GM18502 (cell line): ENCODE data around the gene ACSBG1.
A peak's percentile ranks its signal among the peaks of the same experiment; 100 is the strongest.
"Not testable (repeated sequence)": the region's sequence is repeated elsewhere in the genome, so short reads cannot be mapped to it uniquely, and the experiment has no call there.

Source experiments
- ATAC-seq: cut with Tn5 transposase; IDR thresholded peaks from one replicate; pipeline ENCODE4 v1.9.1; 2021; ENCODE audit warnings: mild to moderate bottlenecking; ENCODE audit not compliant: unreplicated experiment, poor library complexity

ACSBG1 gene

DNA sequence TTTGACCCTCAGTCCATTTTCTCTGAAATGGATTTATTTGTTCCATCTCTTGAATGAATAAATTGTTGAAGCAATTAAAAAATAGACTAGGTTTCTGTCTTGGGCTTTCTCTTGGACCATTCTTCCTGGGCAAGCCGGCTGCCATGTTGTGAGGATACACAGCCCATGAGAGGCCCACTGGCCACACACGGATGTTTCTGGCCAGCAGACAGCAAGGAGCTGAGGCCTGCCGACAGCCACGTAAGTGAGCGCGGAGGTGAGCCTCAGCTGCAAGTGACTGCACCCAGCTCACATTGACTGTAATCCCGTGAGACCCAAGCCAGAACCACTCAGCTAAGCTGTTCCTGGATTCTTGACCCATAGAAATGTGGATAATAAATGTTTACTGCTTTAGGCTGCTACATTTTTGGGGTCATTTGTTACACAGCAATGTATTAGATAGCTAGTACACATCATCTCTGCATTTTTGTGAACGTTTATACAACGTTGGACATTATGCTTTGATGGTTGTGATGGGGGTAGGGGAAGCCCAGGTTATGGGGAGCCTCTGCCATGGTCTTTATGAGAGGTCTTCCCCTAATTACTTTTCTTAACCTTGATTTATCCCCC, 62.4 kb downstream of the ACSBG1 start:
- ATAC-seq = no peak

- peak; percentile 62 for ATAC-seq
Observed at GRCh38 chr15:78170848-78171773, 63.3 kb downstream of the ACSBG1 start.

DNA sequence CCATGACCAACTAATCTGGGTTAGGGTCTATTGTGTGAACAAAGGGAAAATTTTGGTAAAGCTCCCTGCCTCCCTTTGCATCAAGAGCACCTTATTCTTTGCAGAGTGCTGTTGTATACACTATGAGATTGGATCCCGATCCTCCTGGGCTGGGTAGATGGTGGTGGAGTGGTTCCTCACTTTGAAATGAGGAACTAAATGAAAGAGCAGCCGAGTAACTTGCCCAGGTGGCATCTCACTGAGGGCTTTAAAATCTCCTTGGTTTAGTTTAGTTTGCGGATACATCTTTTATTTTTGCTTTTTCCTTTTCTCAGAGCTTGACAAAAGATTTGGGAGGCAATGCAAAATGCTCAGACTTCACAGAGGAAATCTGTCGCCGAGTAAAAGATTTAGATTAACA, 65.8 kb downstream of the ACSBG1 start:
- no peak for ATAC-seq

GRCh38 chr15:78167227-78167888, 67.0 kb downstream of the ACSBG1 start:
- ATAC-seq = peak; percentile 72

- no peak for ATAC-seq
Observed at GRCh38 chr15:78164010-78164409, 70.4 kb downstream of the ACSBG1 start.

GRCh38 chr15:78162038-78162437, 72.3 kb downstream of the ACSBG1 start:
- no peak for ATAC-seq

DNA sequence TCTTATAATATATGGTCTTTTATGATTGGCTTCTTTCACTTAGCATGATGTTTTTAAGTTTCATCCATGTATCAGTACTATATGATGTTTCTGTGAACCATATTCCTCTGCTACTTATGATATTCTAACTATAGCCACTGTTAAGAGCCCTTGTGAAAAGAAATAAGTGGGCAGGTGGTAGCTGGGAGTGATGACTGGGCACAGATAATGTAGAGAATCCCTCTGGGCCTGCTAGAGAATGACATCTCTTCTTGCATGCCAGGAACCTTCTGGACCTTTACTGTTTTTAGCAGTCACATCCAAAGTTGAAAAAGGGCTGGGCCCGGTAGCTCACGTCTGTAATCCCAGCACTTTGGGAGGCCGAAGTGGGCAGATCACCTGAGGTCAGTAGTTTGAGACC, 75.0 kb downstream of the ACSBG1 start:
- ATAC-seq = no peak

- ATAC-seq = no peak
Observed at GRCh38 chr15:78157203-78157602, 77.2 kb downstream of the ACSBG1 start.

DNA sequence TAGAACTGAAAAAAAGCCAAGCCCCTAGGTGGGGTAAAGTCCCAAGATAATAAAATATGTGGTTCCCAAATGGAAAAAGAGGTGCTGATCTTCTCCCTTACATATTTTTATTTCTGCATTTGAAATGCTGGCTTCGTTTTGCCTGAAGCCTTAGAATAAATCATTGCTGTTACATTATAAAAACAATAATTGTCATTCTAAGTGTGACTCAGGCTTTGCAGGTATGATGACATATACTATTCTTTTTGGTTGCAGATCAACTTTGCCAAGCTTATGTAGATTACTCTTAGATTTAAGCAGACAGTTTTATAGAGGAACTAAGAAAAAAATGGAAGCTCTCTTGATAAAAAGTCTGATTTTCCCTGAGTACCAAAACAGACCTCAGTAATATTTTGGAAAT, 77.7 kb downstream of the ACSBG1 start:
- ATAC-seq = no peak

GRCh38 chr15:78155355-78155939, 78.9 kb downstream of the ACSBG1 start:
- ATAC-seq = no peak

- no peak for ATAC-seq
Observed at GRCh38 chr15:78154955-78155354, 79.4 kb downstream of the ACSBG1 start.

- ATAC-seq = not testable (repeated sequence)
Observed at GRCh38 chr15:78151075-78151474, 83.3 kb downstream of the ACSBG1 start.

DNA sequence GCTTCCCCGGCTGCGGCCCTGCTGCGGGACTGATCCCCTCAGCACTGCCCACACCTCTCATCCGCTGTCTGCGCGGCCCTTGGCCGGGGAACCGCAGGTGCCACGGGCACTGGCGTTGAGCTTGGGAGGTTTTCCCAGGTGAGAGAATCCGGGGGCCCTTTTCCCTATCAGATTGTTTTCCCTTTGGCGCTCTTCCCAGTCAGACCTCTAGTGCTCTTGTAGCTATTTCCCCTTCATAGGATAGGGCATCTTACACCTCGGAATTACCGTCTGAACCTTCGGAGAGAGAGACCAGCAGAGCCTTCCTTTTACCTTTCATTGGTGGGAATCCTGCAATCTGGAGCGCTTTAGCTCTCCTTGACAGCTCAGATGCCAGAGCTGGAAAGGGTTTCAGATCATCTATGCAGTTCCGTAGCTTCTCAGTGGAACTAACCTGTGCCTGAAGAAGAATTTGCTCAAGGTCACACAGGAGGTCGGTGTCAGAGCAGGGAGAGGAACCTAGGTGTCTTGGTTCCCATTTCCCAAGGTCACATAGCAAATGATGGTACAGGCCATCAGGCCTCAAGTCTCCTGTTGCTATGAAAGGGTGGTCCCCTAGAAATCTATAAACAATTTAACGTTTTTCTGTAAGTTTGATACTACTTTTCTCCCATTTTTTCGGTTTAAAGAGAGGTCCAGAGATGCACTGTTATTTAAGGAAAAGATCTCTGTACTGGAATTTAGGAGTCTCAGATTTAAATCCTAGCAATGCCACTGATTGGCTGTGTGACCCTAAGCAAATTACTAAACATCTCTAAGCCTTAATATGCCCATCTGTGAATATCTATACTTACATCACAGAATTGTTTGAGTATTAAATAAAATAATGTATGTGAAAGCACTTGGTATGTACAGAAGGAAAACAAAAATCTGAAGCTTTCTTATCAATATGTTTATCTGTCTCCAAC, 84.3 kb downstream of the ACSBG1 start:
- ATAC-seq = no peak

DNA sequence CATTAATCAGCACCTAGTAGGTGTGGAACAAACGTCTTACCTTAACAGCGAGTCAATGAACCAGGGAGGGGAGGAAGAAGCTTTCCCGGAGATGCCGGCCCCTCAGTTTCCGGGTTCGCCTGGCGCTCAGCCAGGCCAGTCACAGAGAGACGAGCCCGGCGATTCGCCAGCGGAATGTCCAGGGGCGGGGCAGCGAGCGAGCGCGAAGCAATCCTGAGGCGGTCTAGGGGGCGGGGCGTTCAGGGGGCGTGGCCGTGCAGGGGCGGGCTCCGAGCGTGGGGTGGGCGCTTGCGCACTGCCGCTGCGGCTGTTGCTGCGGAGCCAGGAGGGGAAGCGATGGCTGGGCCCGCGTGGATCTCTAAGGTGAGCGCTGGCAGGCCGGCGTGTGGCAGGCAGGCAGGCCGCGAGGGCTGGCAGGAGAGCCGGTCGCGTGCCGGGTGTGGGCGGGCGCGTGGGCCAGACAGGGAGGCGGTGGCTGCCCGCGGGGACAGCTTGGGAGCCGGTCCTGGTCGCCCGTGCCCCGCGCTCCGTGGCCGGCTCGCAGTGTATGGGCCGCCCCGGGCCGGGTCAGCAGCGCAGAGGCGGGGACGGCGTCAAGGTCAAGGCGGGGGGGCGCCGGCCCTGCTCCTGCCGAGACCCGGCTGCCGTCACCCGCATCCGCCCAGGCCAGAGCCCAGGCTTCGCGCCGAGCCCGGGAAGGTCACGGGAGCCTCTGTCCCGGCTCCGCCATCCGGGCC, 85.1 kb downstream of the ACSBG1 start, which contains the start of gene IDH3A:
Gene IDH3A, plus strand, starts transcription at position 295 of the 737 bp plus-strand sequence. Its CDS starts 42 bp downstream, at position 337.
- peak; percentile 80 for ATAC-seq

- no peak for ATAC-seq
Observed at GRCh38 chr15:78148392-78149067, 85.8 kb downstream of the ACSBG1 start.

DNA sequence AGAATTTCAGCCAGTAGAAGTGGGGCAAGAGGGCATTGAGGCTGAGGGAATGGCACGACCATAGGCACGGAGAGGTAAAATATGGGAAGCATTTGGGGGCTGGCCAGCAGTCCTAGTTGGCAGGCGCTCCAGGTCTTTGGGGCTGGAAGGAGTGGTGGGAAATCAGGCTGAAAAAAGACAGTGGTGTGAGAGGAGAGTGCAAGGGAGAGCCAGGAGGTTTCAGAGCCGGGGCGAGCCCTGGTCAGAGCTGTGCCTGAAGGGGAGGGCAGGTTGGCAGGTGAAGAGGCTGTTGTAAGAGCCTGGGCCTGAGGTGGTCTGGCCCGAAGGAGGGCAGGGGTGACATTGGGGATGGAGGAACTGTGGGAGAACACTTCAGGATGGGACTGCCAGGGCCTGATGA, 86.8 kb downstream of the ACSBG1 start:
- ATAC-seq = no peak

- no peak for ATAC-seq
Observed at GRCh38 chr15:78146425-78147154, 87.8 kb downstream of the ACSBG1 start.

DNA sequence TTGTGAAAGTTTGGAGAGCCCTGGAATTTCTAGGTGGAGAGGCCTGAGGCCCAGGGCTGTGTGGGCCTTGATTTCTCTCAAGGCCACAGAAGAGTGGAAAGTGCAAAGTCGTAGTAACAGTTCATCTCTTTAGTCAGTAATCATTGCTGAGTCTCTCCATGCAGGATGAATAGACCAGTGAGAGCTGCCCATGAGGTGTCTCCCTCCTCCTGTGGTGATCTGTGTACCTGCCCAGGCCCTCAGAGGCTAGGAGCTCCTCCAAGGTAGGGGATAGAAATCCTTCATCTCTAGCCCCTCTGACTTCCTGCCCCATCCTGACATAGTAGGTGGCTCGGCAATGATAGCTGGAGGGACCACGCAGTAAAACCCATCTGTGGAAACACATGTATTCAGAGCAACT, 92.0 kb downstream of the ACSBG1 start:
- ATAC-seq = no peak
